ENCODE results near the gene DALRD3.

- TF ChIP-seq ZFP3 (CRISPR knock-in tag; IDR thresholded peaks at IDR 0.05), result no peak
- no peak for TF ChIP-seq TOX (CRISPR knock-in tag; IDR thresholded peaks at IDR 0.05; ENCODE audit: borderline replicate concordance)
- no peak for TF ChIP-seq CSDC2 (CRISPR knock-in tag; IDR thresholded peaks at IDR 0.05)
- no peak for TF ChIP-seq TCF4 (CRISPR knock-in tag; IDR thresholded peaks at IDR 0.05; ENCODE audit: borderline replicate concordance)
- no peak for TF ChIP-seq ZNF565 (CRISPR knock-in tag; conservative IDR thresholded peaks at IDR 0.05; ENCODE audit: low read depth)
- TF ChIP-seq ZFP30 (CRISPR knock-in tag; IDR thresholded peaks at IDR 0.05), result no peak
- no peak for TF ChIP-seq ZNF70 (CRISPR knock-in tag; IDR thresholded peaks at IDR 0.05)
- no peak for TF ChIP-seq ISL1 (CRISPR knock-in tag; IDR thresholded peaks at IDR 0.05)
- TF ChIP-seq SNAI2 (CRISPR knock-in tag; IDR thresholded peaks at IDR 0.05), result no peak
- TF ChIP-seq, protein P1, sequence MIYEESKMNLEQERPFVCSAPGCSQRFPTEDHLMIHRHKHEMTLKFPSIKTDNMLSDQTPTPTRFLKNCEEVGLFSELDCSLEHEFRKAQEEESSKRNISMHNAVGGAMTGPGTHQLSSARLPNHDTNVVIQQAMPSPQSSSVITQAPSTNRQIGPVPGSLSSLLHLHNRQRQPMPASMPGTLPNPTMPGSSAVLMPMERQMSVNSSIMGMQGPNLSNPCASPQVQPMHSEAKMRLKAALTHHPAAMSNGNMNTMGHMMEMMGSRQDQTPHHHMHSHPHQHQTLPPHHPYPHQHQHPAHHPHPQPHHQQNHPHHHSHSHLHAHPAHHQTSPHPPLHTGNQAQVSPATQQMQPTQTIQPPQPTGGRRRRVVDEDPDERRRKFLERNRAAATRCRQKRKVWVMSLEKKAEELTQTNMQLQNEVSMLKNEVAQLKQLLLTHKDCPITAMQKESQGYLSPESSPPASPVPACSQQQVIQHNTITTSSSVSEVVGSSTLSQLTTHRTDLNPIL (CRISPR knock-in tag; IDR thresholded peaks at IDR 0.05; ENCODE audit: low read depth), result no peak
- TF ChIP-seq BACH2 (CRISPR knock-in tag; IDR thresholded peaks at IDR 0.05; ENCODE audit: borderline replicate concordance), result no peak
- TF ChIP-seq, protein P2, sequence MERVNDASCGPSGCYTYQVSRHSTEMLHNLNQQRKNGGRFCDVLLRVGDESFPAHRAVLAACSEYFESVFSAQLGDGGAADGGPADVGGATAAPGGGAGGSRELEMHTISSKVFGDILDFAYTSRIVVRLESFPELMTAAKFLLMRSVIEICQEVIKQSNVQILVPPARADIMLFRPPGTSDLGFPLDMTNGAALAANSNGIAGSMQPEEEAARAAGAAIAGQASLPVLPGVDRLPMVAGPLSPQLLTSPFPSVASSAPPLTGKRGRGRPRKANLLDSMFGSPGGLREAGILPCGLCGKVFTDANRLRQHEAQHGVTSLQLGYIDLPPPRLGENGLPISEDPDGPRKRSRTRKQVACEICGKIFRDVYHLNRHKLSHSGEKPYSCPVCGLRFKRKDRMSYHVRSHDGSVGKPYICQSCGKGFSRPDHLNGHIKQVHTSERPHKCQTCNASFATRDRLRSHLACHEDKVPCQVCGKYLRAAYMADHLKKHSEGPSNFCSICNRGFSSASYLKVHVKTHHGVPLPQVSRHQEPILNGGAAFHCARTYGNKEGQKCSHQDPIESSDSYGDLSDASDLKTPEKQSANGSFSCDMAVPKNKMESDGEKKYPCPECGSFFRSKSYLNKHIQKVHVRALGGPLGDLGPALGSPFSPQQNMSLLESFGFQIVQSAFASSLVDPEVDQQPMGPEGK (CRISPR knock-in tag; IDR thresholded peaks at IDR 0.05; ENCODE audit: borderline replicate concordance), result no peak
Observed at GRCh38 chr3:48979451-48979850, 38.9 kb downstream of the DALRD3 start.

Data from SK-N-SH treated with all-trans-retinoic acid at 6 μM for 48 hours (cell line).